HEK293 (cell line): Measurements from ENCODE around the gene FKRP.

Experiments
- BCL6B ChIP-seq: fragments of 450-650 bp; formaldehyde crosslinking; IDR thresholded peaks from 2 replicates; pipeline ENCODE4 v1.5.1; 2017; ENCODE audit warnings: missing biosample characterization, missing genetic modification characterization
- CTCF ChIP-seq: fragments of 450-650 bp; formaldehyde crosslinking; IDR thresholded peaks from 2 replicates; pipeline ENCODE4 v1.5.1; 2016; ENCODE audit warnings: missing biosample characterization, missing genetic modification characterization
- GFI1B ChIP-seq: fragments of 450-650 bp; formaldehyde crosslinking; IDR thresholded peaks from 2 replicates; pipeline ENCODE4 v1.5.1; 2016; ENCODE audit warnings: missing biosample characterization, missing genetic modification characterization
- HOXA7 ChIP-seq: sonication (generic); formaldehyde crosslinking; IDR thresholded peaks from 2 replicates; pipeline ENCODE4 v1.8.1; 2022; ENCODE audit warnings: missing genetic modification reagents, borderline replicate concordance
- IKZF3 ChIP-seq: fragments of 450-650 bp; IDR thresholded peaks from 2 replicates; pipeline ENCODE4 v1.5.0; 2018; ENCODE audit warnings: missing biosample characterization, mild to moderate bottlenecking, missing genetic modification characterization, moderate library complexity
- INSM2 ChIP-seq: fragments of 450-650 bp; formaldehyde crosslinking; IDR thresholded peaks from 2 replicates; pipeline ENCODE4 v1.5.1; 2016; ENCODE audit warnings: missing biosample characterization, missing genetic modification characterization
- KLF8 ChIP-seq: fragments of 450-650 bp; formaldehyde crosslinking; IDR thresholded peaks from 2 replicates; pipeline ENCODE4 v1.5.1; 2016; ENCODE audit warnings: missing biosample characterization, missing genetic modification characterization
- SCRT1 ChIP-seq: fragments of 450-650 bp; formaldehyde crosslinking; IDR thresholded peaks from 2 replicates; pipeline ENCODE4 v1.5.1; 2016; ENCODE audit warnings: missing biosample characterization, missing genetic modification characterization, borderline replicate concordance
- SP2 ChIP-seq: fragments of 450-650 bp; formaldehyde crosslinking; IDR thresholded peaks from 2 replicates; pipeline ENCODE4 v1.5.1; 2016; ENCODE audit warnings: missing biosample characterization, missing genetic modification characterization
- ZBTB7A ChIP-seq: fragments of 450-650 bp; formaldehyde crosslinking; IDR thresholded peaks from 2 replicates; pipeline ENCODE4 v1.5.1; 2016; ENCODE audit warnings: low read depth, missing biosample characterization, missing genetic modification characterization
- ZFP41 ChIP-seq: fragments of 450-650 bp; formaldehyde crosslinking; IDR thresholded peaks from 2 replicates; pipeline ENCODE4 v1.5.1; 2016; ENCODE audit warnings: missing biosample characterization, missing genetic modification characterization, borderline replicate concordance
- ZNF133 ChIP-seq: fragments of 450-650 bp; formaldehyde crosslinking; IDR thresholded peaks from 2 replicates; pipeline ENCODE4 v1.5.1; 2016; ENCODE audit warnings: missing biosample characterization, missing genetic modification characterization
- ZNF211 ChIP-seq: fragments of 450-650 bp; formaldehyde crosslinking; IDR thresholded peaks from 2 replicates; pipeline ENCODE4 v1.5.1; 2016; ENCODE audit warnings: low read depth, missing biosample characterization, missing genetic modification characterization
- ZNF341 ChIP-seq: fragments of 450-650 bp; formaldehyde crosslinking; IDR thresholded peaks from 2 replicates; pipeline ENCODE4; 2016; ENCODE audit warnings: low read depth, missing biosample characterization, missing genetic modification characterization
- ZNF354C ChIP-seq: fragments of 450-650 bp; formaldehyde crosslinking; IDR thresholded peaks from 2 replicates; pipeline ENCODE4 v1.5.1; 2016; ENCODE audit warnings: missing biosample characterization, missing genetic modification characterization, low read depth, borderline replicate concordance
- ZNF362 ChIP-seq: fragments of 450-650 bp; formaldehyde crosslinking; IDR thresholded peaks from 2 replicates; pipeline ENCODE4 v1.5.1; 2016; ENCODE audit warnings: missing biosample characterization, missing genetic modification characterization
- ZNF416 ChIP-seq: fragments of 450-650 bp; formaldehyde crosslinking; IDR thresholded peaks from 2 replicates; pipeline ENCODE4 v1.5.1; 2016; ENCODE audit warnings: missing biosample characterization, missing genetic modification characterization
- ZNF449 ChIP-seq: fragments of 450-650 bp; formaldehyde crosslinking; IDR thresholded peaks from 2 replicates; pipeline ENCODE4 v1.5.1; 2017; ENCODE audit warnings: missing biosample characterization, mild to moderate bottlenecking, missing genetic modification characterization, moderate library complexity
- ZNF513 ChIP-seq: fragments of 450-650 bp; IDR thresholded peaks from 2 replicates; pipeline ENCODE4 v1.5.1; 2018; ENCODE audit warnings: missing biosample characterization, missing genetic modification characterization
- ZNF544 ChIP-seq: fragments of 450-650 bp; formaldehyde crosslinking; IDR thresholded peaks from 2 replicates; pipeline ENCODE4 v1.5.0; 2017; ENCODE audit warnings: missing biosample characterization, missing genetic modification characterization
- ZNF548 ChIP-seq: fragments of 450-650 bp; formaldehyde crosslinking; IDR thresholded peaks from 2 replicates; pipeline ENCODE4 v1.5.1; 2016; ENCODE audit warnings: missing biosample characterization, missing genetic modification characterization
- ZNF596 ChIP-seq: fragments of 450-650 bp; IDR thresholded peaks from 2 replicates; pipeline ENCODE4 v1.5.0; 2018; ENCODE audit warnings: missing biosample characterization, mild to moderate bottlenecking, missing genetic modification characterization, moderate library complexity
- ZNF645 ChIP-seq: fragments of 450-650 bp; formaldehyde crosslinking; IDR thresholded peaks from 2 replicates; pipeline ENCODE4; 2016; ENCODE audit warnings: missing biosample characterization, missing genetic modification characterization
- ZNF670 ChIP-seq: fragments of 450-650 bp; formaldehyde crosslinking; IDR thresholded peaks from 2 replicates; pipeline ENCODE4 v1.5.1; 2016; ENCODE audit warnings: missing biosample characterization, missing genetic modification characterization, low read depth
- ZSCAN4 ChIP-seq: fragments of 450-650 bp; formaldehyde crosslinking; IDR thresholded peaks from 2 replicates; pipeline ENCODE4 v1.5.1; 2017; ENCODE audit warnings: missing biosample characterization, missing genetic modification characterization
- ZSCAN5A ChIP-seq: fragments of 450-650 bp; formaldehyde crosslinking; IDR thresholded peaks from 2 replicates; pipeline ENCODE4 v1.5.1; 2016; ENCODE audit warnings: missing biosample characterization, missing genetic modification characterization

FKRP gene

GRCh38 chr19:46784262-46785053, 38.6 kb downstream of the FKRP start (continued):
- TF ChIP-seq BCL6B (tag by site-specific recombination) (no peak), ZSCAN5A (no peak), ZNF211 (tag by site-specific recombination) (no peak), CTCF (tag by site-specific recombination) (peak; percentile 90), ZNF133 (tag by site-specific recombination) (no peak), GFI1B (no peak), IKZF3 (tag by site-specific recombination) (peak; percentile 94), SP2 (peak; percentile 81), ZNF513 (tag by site-specific recombination) (0 out of 2 replicates have a peak, but pooled peaks have one; percentile 11), ZNF341 (peak; percentile 15; the same call in 1 of the 2 replicates), ZNF416 (tag by site-specific recombination) (no peak), ZSCAN4 (tag by site-specific recombination) (no peak), ZNF544 (tag by site-specific recombination) (no peak), ZNF362 (no peak), KLF8 (tag by site-specific recombination) (peak; percentile 79; the same call in 1 of the 2 replicates), SCRT1 (tag by site-specific recombination) (no peak), ZNF645 (tag by site-specific recombination) (no peak), ZNF354C (tag by site-specific recombination) (no peak), ZFP41 (tag by site-specific recombination) (no peak), HOXA7 (no peak), ZNF548 (tag by site-specific recombination) (no peak), ZNF449 (tag by site-specific recombination) (no peak), INSM2 (tag by site-specific recombination) (no peak), ZNF596 (tag by site-specific recombination) (no peak), ZBTB7A (no peak), ZNF670 (tag by site-specific recombination) (no peak)
